ENCODE data around the gene KRT83.
"Not testable (repeated sequence)": the region's sequence is repeated elsewhere in the genome, so short reads cannot be mapped to it uniquely, and the experiment has no call there.

KRT83 gene

GRCh38 chr12:52327830-52328500 lies 6.8 kb upstream of the KRT83 start:
- DNase-seq = no peak

- peak; percentile 56 for DNase-seq
Observed at GRCh38 chr12:52327052-52327829, 6.0 kb upstream of the KRT83 start.

GRCh38 chr12:52324153-52324444 lies 2.9 kb upstream of the KRT83 start:
- DNase-seq = no peak

GRCh38 chr12:52323416-52324152 lies 2.4 kb upstream of the KRT83 start:
- no peak for DNase-seq

- DNase-seq = no peak
Observed at GRCh38 chr12:52323001-52323400, 1.8 kb upstream of the KRT83 start.

GRCh38 chr12:52322069-52322468 lies 871 bp upstream of the KRT83 start:
- DNase-seq = no peak

GRCh38 chr12:52321418-52321817 lies 220 bp upstream of the KRT83 start:
- no peak for DNase-seq

- no peak for DNase-seq
Observed at GRCh38 chr12:52319097-52319496, 2.1 kb downstream of the KRT83 start.

- DNase-seq = no peak
Observed at GRCh38 chr12:52318241-52318990, 2.8 kb downstream of the KRT83 start.

GRCh38 chr12:52317468-52318052 lies 3.6 kb downstream of the KRT83 start:
- no peak for DNase-seq

GRCh38 chr12:52316701-52317100 lies 4.5 kb downstream of the KRT83 start:
- DNase-seq = no peak

GRCh38 chr12:52316290-52316689 lies 4.9 kb downstream of the KRT83 start:
- no peak for DNase-seq

GRCh38 chr12:52315721-52316120 lies 5.5 kb downstream of the KRT83 start:
- DNase-seq = not testable (repeated sequence)

- DNase-seq = no peak
Observed at GRCh38 chr12:52314511-52314910, 6.7 kb downstream of the KRT83 start.

- DNase-seq = no peak
Observed at GRCh38 chr12:52313926-52314325, 7.3 kb downstream of the KRT83 start.

GRCh38 chr12:52313461-52313860 lies 7.7 kb downstream of the KRT83 start:
- DNase-seq = no peak

- DNase-seq = no peak
Observed at GRCh38 chr12:52312086-52312485, 9.1 kb downstream of the KRT83 start.

- DNase-seq = no peak
Observed at GRCh38 chr12:52311285-52311648, 9.9 kb downstream of the KRT83 start.

GRCh38 chr12:52310622-52311284 lies 10.4 kb downstream of the KRT83 start:
- no peak for DNase-seq

GRCh38 chr12:52308806-52309425 lies 12.3 kb downstream of the KRT83 start:
- no peak for DNase-seq

- DNase-seq = no peak
Observed at GRCh38 chr12:52307836-52308805, 13.1 kb downstream of the KRT83 start.

All from DMS 273 treated with DMSO at 0.1 percent for 48 hours (cell line).